B cell (primary cell): Measurements from ENCODE around the gene SMARCD3.

Source experiments
- CTCF ChIP-seq: fragments of 200-600 bp; IDR thresholded peaks from one replicate; pipeline ENCODE4 v1.8.0; 2022; ENCODE audit warnings: antibody characterized with exemption, mild to moderate bottlenecking
- EZH2 ChIP-seq: IDR thresholded peaks from 2 replicates; pipeline ENCODE4 v1.6.1; 2012; ENCODE audit warnings: borderline replicate concordance, low read depth, mild to moderate bottlenecking, moderate library complexity, low read length; ENCODE audit not compliant: insufficient read depth, poor library complexity, severe bottlenecking

GRCh38 chr7:151265351-151265931 is 16.9 kb upstream of the SMARCD3 start:
- TF ChIP-seq CTCF, result no peak
- no peak for TF ChIP-seq EZH2
